K562 (cell line): Measurements from ENCODE around the gene EPB41L2. TPM values are rescaled to one million over a fixed set of nuclear protein-coding genes. Genes with fewer than 3 reads are reported as not detected.

Experiments used
- GABPB1 ChIP-seq: sonication (generic); formaldehyde crosslinking; IDR thresholded peaks from 2 replicates; pipeline ENCODE4 v1.8.0; 2022; ENCODE audit warnings: mild to moderate bottlenecking, missing genetic modification reagents
- MEF2D ChIP-seq: conservative IDR thresholded peaks from 2 replicates; pipeline ENCODE4 v1.6.1; 2016; ENCODE audit warnings: low read depth, missing genetic modification characterization, missing compliant biosample characterization
- PML ChIP-seq: IDR thresholded peaks from 2 replicates; pipeline ENCODE4 v1.6.1; 2012; ENCODE audit warnings: low read length, inconsistent platforms
- POLR2H ChIP-seq: IDR thresholded peaks from 2 replicates; pipeline ENCODE4 v1.6.1; 2016; ENCODE audit warnings: missing genetic modification characterization, low read depth, mild to moderate bottlenecking, control low read depth, missing compliant biosample characterization, moderate library complexity
- SMARCB1 ChIP-seq: IDR thresholded peaks from 2 replicates; pipeline ENCODE4 v1.6.1; 2011; ENCODE audit warnings: improper control_type of control experiment, low read depth; ENCODE audit not compliant: insufficient read length
- SRSF7 ChIP-seq: fragments of 200-400 bp; formaldehyde crosslinking; optimal IDR thresholded peaks from 2 replicates; pipeline ENCODE3; 2017; ENCODE audit warnings: mild to moderate bottlenecking, low read depth, low read length
- STAT5B ChIP-seq: fragments of 250-450 bp; sonication (Bioruptor Pico); IDR thresholded peaks from 2 replicates; pipeline ENCODE4 v1.8.0; 2021; ENCODE audit warnings: mild to moderate bottlenecking, inconsistent platforms
- XRCC4 ChIP-seq: IDR thresholded peaks from one replicate; pipeline ENCODE4 v1.6.1; 2011; ENCODE audit not compliant: insufficient read depth, insufficient read length; ENCODE audit errors: extremely low read depth
- ZBTB8A ChIP-seq: fragments of 450-650 bp; IDR thresholded peaks from 2 replicates; pipeline ENCODE4 v1.6.1; 2018; ENCODE audit warnings: mild to moderate bottlenecking, moderate library complexity; ENCODE audit not compliant: partially characterized antibody
- ZNF146 ChIP-seq: IDR thresholded peaks from one replicate; pipeline ENCODE4 v1.6.1; 2018; ENCODE audit warnings: missing compliant biosample characterization; ENCODE audit not compliant: unreplicated experiment
- ZNF354B ChIP-seq: fragments of 250-450 bp; sonication (Bioruptor Pico); IDR thresholded peaks from 2 replicates; pipeline ENCODE4 v1.4.0; 2020
- ZNF445 ChIP-seq: fragments of 250-450 bp; sonication (Bioruptor Pico); IDR thresholded peaks from 2 replicates; pipeline ENCODE4 v1.4.0; 2020; ENCODE audit warnings: low read depth, mild to moderate bottlenecking, moderate library complexity
- polyA plus RNA-seq, 8 experiments: library from polyadenylated mRNA; depleted of rRNA in 4 of 8; stranded (reverse) in 5 of 8; unstranded in 3 of 8; fragments of >200 nt; fragmentation: Nextera tagmentation in 2 of 8; fragmentation: Illumina TruSeq in 1 of 8; extraction: Ambion mirVana in 2 of 8; extraction: Trizol in 1 of 8; gene quantifications; 2 replicates each; pipeline versions ENCODE4 v1.2.1 to v1.2.3, GENCODE V29; 2011 to 2014; ENCODE audit warnings: inconsistent platforms in 1 of 8, missing spikeins in 1 of 8
- total RNA-seq, 7 experiments: library from RNA; depleted of rRNA in 6 of 7; stranded (reverse); fragments of >200 nt in 6 of 7; fragmentation: Illumina TruSeq in 2 of 7; extraction: Trizol in 2 of 7; gene quantifications; 2 replicates each; pipeline versions ENCODE4 v1.2.1 to v1.2.3, GENCODE V29; 2011 to 2021; ENCODE audit warnings: low replicate concordance in 1 of 7
- TF ChIP-seq, protein P1 (sequence below): fragments of 450-650 bp; IDR thresholded peaks from 2 replicates; pipeline ENCODE4 v1.6.1; 2017; ENCODE audit warnings: antibody characterized with exemption, mild to moderate bottlenecking

The EPB41L2 gene
- total and polyA plus RNA-seq, 9 of the 15 experiments (the other 6 are each of a cell fraction or from before 2014, with no cell fraction given), result 5.1 to 53.6 (median 25.0) TPM

DNA sequence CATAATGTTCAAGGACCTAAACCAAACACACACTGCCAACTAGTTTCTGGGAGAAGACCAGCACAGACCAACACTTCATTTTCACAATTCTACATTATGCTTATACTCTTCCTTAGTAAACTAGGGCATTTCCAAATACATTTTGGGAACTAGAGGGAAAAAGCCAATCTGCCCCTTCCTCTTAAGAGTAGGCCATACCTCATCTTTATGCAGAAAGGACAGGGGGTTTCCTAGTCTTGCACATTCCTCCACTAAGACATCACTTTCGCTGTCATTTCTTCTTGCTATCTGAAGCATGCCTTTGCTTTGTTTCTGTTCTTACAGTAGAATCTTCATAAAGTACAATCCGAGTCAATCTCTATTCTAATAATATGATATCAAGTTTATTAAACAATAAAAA lies 130.1 kb downstream of the EPB41L2 start (continued):
- no peak for TF ChIP-seq SMARCB1
- no peak for TF ChIP-seq ZBTB8A
- no peak for TF ChIP-seq MEF2D
- no peak for TF ChIP-seq PML
- no peak for TF ChIP-seq ZNF354B (CRISPR knock-in tag)
- no peak for TF ChIP-seq POLR2H (tag)
- no peak for TF ChIP-seq ZNF146 (CRISPR knock-in tag)
- no peak for TF ChIP-seq STAT5B (CRISPR knock-in tag)
- no peak for TF ChIP-seq SRSF7
- TF ChIP-seq GABPB1 (CRISPR knock-in tag), result no peak
- TF ChIP-seq ZNF445, result no peak
- TF ChIP-seq, protein P1, sequence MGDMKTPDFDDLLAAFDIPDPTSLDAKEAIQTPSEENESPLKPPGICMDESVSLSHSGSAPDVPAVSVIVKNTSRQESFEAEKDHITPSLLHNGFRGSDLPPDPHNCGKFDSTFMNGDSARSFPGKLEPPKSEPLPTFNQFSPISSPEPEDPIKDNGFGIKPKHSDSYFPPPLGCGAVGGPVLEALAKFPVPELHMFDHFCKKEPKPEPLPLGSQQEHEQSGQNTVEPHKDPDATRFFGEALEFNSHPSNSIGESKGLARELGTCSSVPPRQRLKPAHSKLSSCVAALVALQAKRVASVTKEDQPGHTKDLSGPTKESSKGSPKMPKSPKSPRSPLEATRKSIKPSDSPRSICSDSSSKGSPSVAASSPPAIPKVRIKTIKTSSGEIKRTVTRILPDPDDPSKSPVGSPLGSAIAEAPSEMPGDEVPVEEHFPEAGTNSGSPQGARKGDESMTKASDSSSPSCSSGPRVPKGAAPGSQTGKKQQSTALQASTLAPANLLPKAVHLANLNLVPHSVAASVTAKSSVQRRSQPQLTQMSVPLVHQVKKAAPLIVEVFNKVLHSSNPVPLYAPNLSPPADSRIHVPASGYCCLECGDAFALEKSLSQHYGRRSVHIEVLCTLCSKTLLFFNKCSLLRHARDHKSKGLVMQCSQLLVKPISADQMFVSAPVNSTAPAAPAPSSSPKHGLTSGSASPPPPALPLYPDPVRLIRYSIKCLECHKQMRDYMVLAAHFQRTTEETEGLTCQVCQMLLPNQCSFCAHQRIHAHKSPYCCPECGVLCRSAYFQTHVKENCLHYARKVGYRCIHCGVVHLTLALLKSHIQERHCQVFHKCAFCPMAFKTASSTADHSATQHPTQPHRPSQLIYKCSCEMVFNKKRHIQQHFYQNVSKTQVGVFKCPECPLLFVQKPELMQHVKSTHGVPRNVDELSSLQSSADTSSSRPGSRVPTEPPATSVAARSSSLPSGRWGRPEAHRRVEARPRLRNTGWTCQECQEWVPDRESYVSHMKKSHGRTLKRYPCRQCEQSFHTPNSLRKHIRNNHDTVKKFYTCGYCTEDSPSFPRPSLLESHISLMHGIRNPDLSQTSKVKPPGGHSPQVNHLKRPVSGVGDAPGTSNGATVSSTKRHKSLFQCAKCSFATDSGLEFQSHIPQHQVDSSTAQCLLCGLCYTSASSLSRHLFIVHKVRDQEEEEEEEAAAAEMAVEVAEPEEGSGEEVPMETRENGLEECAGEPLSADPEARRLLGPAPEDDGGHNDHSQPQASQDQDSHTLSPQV, result no peak
- TF ChIP-seq XRCC4, result no peak
